ENCODE measurements around the gene CACNG6.

DNA sequence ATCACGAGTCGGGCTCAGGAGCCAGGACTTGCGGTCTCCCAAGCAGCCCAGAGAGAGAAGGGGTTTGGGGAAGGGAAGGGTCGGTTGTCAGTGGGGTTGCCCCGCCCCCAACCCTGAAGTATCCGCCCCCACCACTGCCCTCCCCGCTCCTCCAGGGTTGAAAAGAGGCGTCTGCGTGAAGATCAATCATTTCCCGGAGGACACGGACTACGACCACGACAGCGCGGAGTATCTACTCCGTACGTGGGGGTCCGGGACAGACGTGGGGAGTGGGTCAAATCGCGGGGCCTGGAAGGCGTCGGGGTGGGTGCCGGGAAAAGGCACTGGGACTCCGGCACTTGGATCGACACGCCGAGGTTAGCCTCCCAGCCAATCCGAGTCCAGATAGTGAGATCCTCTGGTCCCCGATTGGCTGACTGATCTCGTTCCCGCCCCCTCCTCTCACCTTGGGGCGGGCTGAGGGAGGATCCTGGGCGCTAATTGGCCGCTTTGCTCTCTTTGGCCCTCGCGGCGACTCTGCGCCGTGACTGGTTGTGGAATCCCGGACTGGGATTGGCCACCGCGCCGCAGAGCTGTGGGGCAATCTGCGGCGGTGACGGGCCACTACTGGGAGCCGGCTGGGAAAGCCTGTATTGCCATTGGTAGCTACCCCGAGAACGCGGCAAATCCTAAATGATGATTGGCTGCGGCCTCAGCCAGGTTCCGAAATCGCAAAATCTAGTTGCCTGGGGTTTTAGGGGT lies 13.3 kb upstream of the CACNG6 start:
- TF ChIP-seq TCF12 (IDR thresholded peaks at IDR 0.05; ENCODE audit: low read depth) (no peak), REST (IDR thresholded peaks at IDR 0.05; ENCODE audit: low read depth) (no peak), FOXM1 (IDR thresholded peaks at IDR 0.05; ENCODE audit: borderline replicate concordance, low read depth) (no peak), MAX (IDR thresholded peaks at IDR 0.05) (no peak), RAD21 (IDR thresholded peaks at IDR 0.05; ENCODE audit: low read depth) (no peak), TAF1 (IDR thresholded peaks at IDR 0.05; ENCODE audit: low read depth) (no peak), EP300 (IDR thresholded peaks at IDR 0.05; ENCODE audit: borderline replicate concordance) (no peak), CREB1 (IDR thresholded peaks at IDR 0.05; ENCODE audit: low read depth) (no peak), CEBPB (IDR thresholded peaks at IDR 0.05) (no peak), TEAD4 (IDR thresholded peaks at IDR 0.05) (no peak), YY1 (IDR thresholded peaks at IDR 0.05; ENCODE audit: low read depth) (no peak), EGR1 (IDR thresholded peaks at IDR 0.05) (no peak)
